ENCODE results near the gene FAM43A.

FAM43A gene

GRCh38 chr3:194685718-194686413 is at the start of gene FAM43A:
TSS of gene FAM43A (plus strand) at chr3:194685883. CDS start at chr3:194686827, 944 bp downstream.
- Histone ChIP-seq H3K27ac (ENCODE audit: low read depth, low read length) (peak within 1 kb of the TSS; percentile 81), H3K9me3 (ENCODE audit: control insufficient read depth in 5 of 5, low read length in 5 of 5) (no peaks in the 10 kb centered on the region), H3K9ac (ENCODE audit: low read length in 5 of 5) (peak within 1 kb of the TSS in 3 of 5 donors; percentile 39 to 75 (median 73)), H3K4me1 (ENCODE audit: control insufficient read depth in 5 of 5, insufficient read depth in 5 of 5, low read length in 5 of 5) (peaks cover 11 to 68% (median 62%) of the 10 kb centered on the region in 5 donors), H3K4me3 (ENCODE audit: low read depth in 1 of 5, low read length in 5 of 5) (peak within 1 kb of the TSS; percentile 80 to 89 (median 84)), H3K27me3 (ENCODE audit: control insufficient read depth in 5 of 5, insufficient read depth in 4 of 5, low read length in 5 of 5) (peaks cover 0 to 13% (median 4%) of the 10 kb centered on the region in 5 donors), H3K36me3 (ENCODE audit: control insufficient read depth in 5 of 5, insufficient read depth in 5 of 5, low read length in 5 of 5) (peaks cover 0 to 4% (median 0%) of the 10 kb centered on the region in 5 donors)

DNA sequence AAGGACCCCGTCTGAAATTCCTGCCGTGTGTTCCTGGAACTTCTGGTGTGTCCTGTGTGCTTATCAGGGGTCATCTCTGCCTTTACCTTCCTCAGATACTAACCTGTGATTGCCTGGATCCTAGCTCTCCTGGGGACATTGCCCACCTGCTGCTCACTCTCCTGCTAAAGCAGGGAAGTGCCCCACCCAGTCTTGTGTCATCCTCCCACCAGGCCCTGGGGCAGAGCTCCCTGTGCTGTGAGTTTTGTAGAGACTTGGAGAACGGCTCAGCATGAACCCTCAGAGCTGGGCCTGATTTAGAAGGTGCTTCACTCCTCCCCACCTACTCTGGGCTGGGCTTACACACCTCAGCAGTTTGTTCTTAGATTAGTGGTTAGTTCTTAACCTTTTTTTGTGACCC is 48.6 kb upstream of the FAM43A start:
- Histone ChIP-seq H3K4me3 (ENCODE audit: low read depth in 1 of 5, low read length in 5 of 5) (no peak overlapping the region), H3K27ac (ENCODE audit: low read depth, low read length) (no peak overlapping the region), H3K4me1 (ENCODE audit: control insufficient read depth in 5 of 5, insufficient read depth in 5 of 5, low read length in 5 of 5) (peaks cover 0 to 26% (median 12%) of the 10 kb centered on the region in 5 donors), H3K9me3 (ENCODE audit: control insufficient read depth in 5 of 5, low read length in 5 of 5) (no peaks in the 10 kb centered on the region), H3K36me3 (ENCODE audit: control insufficient read depth in 5 of 5, insufficient read depth in 5 of 5, low read length in 5 of 5) (peaks cover 0 to 22% (median 18%) of the 10 kb centered on the region in 5 donors), H3K9ac (ENCODE audit: low read length in 5 of 5) (no peak overlapping the region), H3K27me3 (ENCODE audit: control insufficient read depth in 5 of 5, insufficient read depth in 4 of 5, low read length in 5 of 5) (no peaks in the 10 kb centered on the region)

- Histone ChIP-seq H3K4me1 (ENCODE audit: control insufficient read depth in 5 of 5, insufficient read depth in 5 of 5, low read length in 5 of 5) (peaks cover 0 to 19% (median 10%) of the 10 kb centered on the region in 5 donors), H3K27ac (ENCODE audit: low read depth, low read length) (no peak overlapping the region), H3K27me3 (ENCODE audit: control insufficient read depth in 5 of 5, insufficient read depth in 4 of 5, low read length in 5 of 5) (no peaks in the 10 kb centered on the region), H3K9me3 (ENCODE audit: control insufficient read depth in 5 of 5, low read length in 5 of 5) (no peaks in the 10 kb centered on the region), H3K4me3 (ENCODE audit: low read depth in 1 of 5, low read length in 5 of 5) (no peak overlapping the region), H3K36me3 (ENCODE audit: control insufficient read depth in 5 of 5, insufficient read depth in 5 of 5, low read length in 5 of 5) (peaks cover 3 to 23% (median 20%) of the 10 kb centered on the region in 5 donors), H3K9ac (ENCODE audit: low read length in 5 of 5) (no peak overlapping the region)
These were observed 47.9 kb upstream of the FAM43A start for GRCh38 chr3:194637541-194638400.

- H3K4me1 ChIP-seq (ENCODE audit: control insufficient read depth in 5 of 5, insufficient read depth in 5 of 5, low read length in 5 of 5): peaks cover 0 to 14% (median 4%) of the 10 kb centered on the region in 5 donors
- peaks cover 13 to 34% (median 26%) of the 10 kb centered on the region in 5 donors for H3K36me3 ChIP-seq (ENCODE audit: control insufficient read depth in 5 of 5, insufficient read depth in 5 of 5, low read length in 5 of 5)
- H3K27me3 ChIP-seq (ENCODE audit: control insufficient read depth in 5 of 5, insufficient read depth in 4 of 5, low read length in 5 of 5): no peaks in the 10 kb centered on the region
- no peak overlapping the region for H3K4me3 ChIP-seq (ENCODE audit: low read depth in 1 of 5, low read length in 5 of 5)
- no peak overlapping the region for H3K9ac ChIP-seq (ENCODE audit: low read length in 5 of 5)
- H3K9me3 ChIP-seq (ENCODE audit: control insufficient read depth in 5 of 5, low read length in 5 of 5): no peaks in the 10 kb centered on the region
- H3K27ac ChIP-seq (ENCODE audit: low read depth, low read length): no peak overlapping the region
These were observed 46.6 kb upstream of the FAM43A start for GRCh38 chr3:194638991-194639605.

DNA sequence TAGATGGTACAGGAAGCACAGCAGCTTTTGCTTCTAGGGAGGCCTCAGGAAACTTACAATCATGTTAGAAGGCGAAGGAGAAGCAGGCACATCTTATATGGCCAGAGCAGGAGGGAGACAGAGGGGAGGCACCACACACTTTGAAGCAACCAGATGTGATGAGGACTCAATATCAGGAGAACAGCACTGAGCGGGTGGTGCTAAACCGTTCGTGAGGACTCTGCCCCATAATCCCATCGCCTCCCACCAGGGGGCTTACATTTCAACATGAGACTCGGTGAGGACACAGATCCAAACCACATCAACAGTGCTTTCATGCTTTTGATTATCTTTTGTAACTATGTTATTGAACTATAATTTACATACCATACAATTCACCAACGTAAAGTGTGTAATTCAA is 44.9 kb upstream of the FAM43A start:
- Histone ChIP-seq H3K27me3 (ENCODE audit: control insufficient read depth in 5 of 5, insufficient read depth in 4 of 5, low read length in 5 of 5) (no peaks in the 10 kb centered on the region), H3K9me3 (ENCODE audit: control insufficient read depth in 5 of 5, low read length in 5 of 5) (no peaks in the 10 kb centered on the region), H3K27ac (ENCODE audit: low read depth, low read length) (peak overlapping the region; percentile 45), H3K4me1 (ENCODE audit: control insufficient read depth in 5 of 5, insufficient read depth in 5 of 5, low read length in 5 of 5) (peaks cover 0 to 14% (median 4%) of the 10 kb centered on the region in 5 donors), H3K36me3 (ENCODE audit: control insufficient read depth in 5 of 5, insufficient read depth in 5 of 5, low read length in 5 of 5) (peaks cover 23 to 48% (median 40%) of the 10 kb centered on the region in 5 donors), H3K9ac (ENCODE audit: low read length in 5 of 5) (no peak overlapping the region), H3K4me3 (ENCODE audit: low read depth in 1 of 5, low read length in 5 of 5) (no peak overlapping the region)

DNA sequence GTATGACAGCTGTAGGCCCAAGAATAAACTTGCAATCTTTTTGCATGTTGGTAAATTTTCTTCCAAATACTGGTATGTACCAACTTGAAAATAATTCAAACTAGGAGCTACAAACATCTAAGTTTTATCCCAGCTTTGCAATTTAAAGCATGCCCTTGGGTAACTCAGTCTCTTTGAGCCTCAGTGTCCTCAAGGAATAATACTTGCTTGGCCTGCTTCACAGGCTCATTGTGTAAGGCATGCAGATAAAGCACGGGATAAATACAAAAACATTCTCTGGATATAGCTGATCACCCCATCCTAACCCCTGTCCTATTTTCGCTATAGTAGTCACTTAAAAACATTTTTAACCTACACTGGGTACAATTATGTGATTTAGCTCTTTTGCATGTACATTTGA is 42.9 kb upstream of the FAM43A start:
- H3K4me3 ChIP-seq (ENCODE audit: low read depth in 1 of 5, low read length in 5 of 5): no peak overlapping the region
- no peak overlapping the region for H3K27ac ChIP-seq (ENCODE audit: low read depth, low read length)
- H3K9me3 ChIP-seq (ENCODE audit: control insufficient read depth in 5 of 5, low read length in 5 of 5): no peaks in the 10 kb centered on the region
- peak overlapping the region in 1 of 5 donors; percentile 8 for H3K9ac ChIP-seq (ENCODE audit: low read length in 5 of 5)
- H3K36me3 ChIP-seq (ENCODE audit: control insufficient read depth in 5 of 5, insufficient read depth in 5 of 5, low read length in 5 of 5): peaks cover 25 to 64% (median 47%) of the 10 kb centered on the region in 5 donors
- peaks cover 0 to 14% (median 4%) of the 10 kb centered on the region in 5 donors for H3K4me1 ChIP-seq (ENCODE audit: control insufficient read depth in 5 of 5, insufficient read depth in 5 of 5, low read length in 5 of 5)
- H3K27me3 ChIP-seq (ENCODE audit: control insufficient read depth in 5 of 5, insufficient read depth in 4 of 5, low read length in 5 of 5): no peaks in the 10 kb centered on the region

- no peaks in the 10 kb centered on the region for H3K9me3 ChIP-seq (ENCODE audit: control insufficient read depth in 5 of 5, low read length in 5 of 5)
- no peaks in the 10 kb centered on the region for H3K27me3 ChIP-seq (ENCODE audit: control insufficient read depth in 5 of 5, insufficient read depth in 4 of 5, low read length in 5 of 5)
- H3K36me3 ChIP-seq (ENCODE audit: control insufficient read depth in 5 of 5, insufficient read depth in 5 of 5, low read length in 5 of 5): peaks cover 42 to 88% (median 69%) of the 10 kb centered on the region in 5 donors
- no peak overlapping the region for H3K9ac ChIP-seq (ENCODE audit: low read length in 5 of 5)
- no peak overlapping the region for H3K4me3 ChIP-seq (ENCODE audit: low read depth in 1 of 5, low read length in 5 of 5)
- H3K27ac ChIP-seq (ENCODE audit: low read depth, low read length): no peak overlapping the region
- H3K4me1 ChIP-seq (ENCODE audit: control insufficient read depth in 5 of 5, insufficient read depth in 5 of 5, low read length in 5 of 5): peaks cover 0 to 3% (median 0%) of the 10 kb centered on the region in 5 donors
These were observed 37.9 kb upstream of the FAM43A start for GRCh38 chr3:194647747-194648146.

- Histone ChIP-seq H3K9ac (ENCODE audit: low read length in 5 of 5) (no peak overlapping the region), H3K4me1 (ENCODE audit: control insufficient read depth in 5 of 5, insufficient read depth in 5 of 5, low read length in 5 of 5) (peaks cover 0 to 4% (median 0%) of the 10 kb centered on the region in 5 donors), H3K27ac (ENCODE audit: low read depth, low read length) (no peak overlapping the region), H3K4me3 (ENCODE audit: low read depth in 1 of 5, low read length in 5 of 5) (no peak overlapping the region), H3K27me3 (ENCODE audit: control insufficient read depth in 5 of 5, insufficient read depth in 4 of 5, low read length in 5 of 5) (no peaks in the 10 kb centered on the region), H3K36me3 (ENCODE audit: control insufficient read depth in 5 of 5, insufficient read depth in 5 of 5, low read length in 5 of 5) (peaks cover 40 to 75% (median 61%) of the 10 kb centered on the region in 5 donors), H3K9me3 (ENCODE audit: control insufficient read depth in 5 of 5, low read length in 5 of 5) (no peaks in the 10 kb centered on the region)
These were observed 31.2 kb upstream of the FAM43A start for GRCh38 chr3:194654443-194654842.

GRCh38 chr3:194657439-194657838 is 28.2 kb upstream of the FAM43A start:
- Histone ChIP-seq H3K27me3 (ENCODE audit: control insufficient read depth in 5 of 5, insufficient read depth in 4 of 5, low read length in 5 of 5) (no peaks in the 10 kb centered on the region), H3K4me3 (ENCODE audit: low read depth in 1 of 5, low read length in 5 of 5) (no peak overlapping the region), H3K9ac (ENCODE audit: low read length in 5 of 5) (no peak overlapping the region), H3K9me3 (ENCODE audit: control insufficient read depth in 5 of 5, low read length in 5 of 5) (no peaks in the 10 kb centered on the region), H3K4me1 (ENCODE audit: control insufficient read depth in 5 of 5, insufficient read depth in 5 of 5, low read length in 5 of 5) (peaks cover 0 to 20% (median 0%) of the 10 kb centered on the region in 5 donors), H3K27ac (ENCODE audit: low read depth, low read length) (no peak overlapping the region), H3K36me3 (ENCODE audit: control insufficient read depth in 5 of 5, insufficient read depth in 5 of 5, low read length in 5 of 5) (peaks cover 32 to 69% (median 50%) of the 10 kb centered on the region in 5 donors)
